Prostate gland (tissue), 1 donor: ENCODE measurements around the gene PPP1CB.

Experiments
- POLR2A ChIP-seq: fragments of 450-650 bp; IDR thresholded peaks from one replicate; pipeline ENCODE4 v1.6.1; 2016; ENCODE audit warnings: antibody characterized with exemption, mild to moderate bottlenecking
- POLR2AphosphoS5 ChIP-seq: sonication (generic); formaldehyde crosslinking; IDR thresholded peaks from one replicate; pipeline ENCODE4 v1.6.1; 2017; ENCODE audit warnings: antibody characterized with exemption

DNA sequence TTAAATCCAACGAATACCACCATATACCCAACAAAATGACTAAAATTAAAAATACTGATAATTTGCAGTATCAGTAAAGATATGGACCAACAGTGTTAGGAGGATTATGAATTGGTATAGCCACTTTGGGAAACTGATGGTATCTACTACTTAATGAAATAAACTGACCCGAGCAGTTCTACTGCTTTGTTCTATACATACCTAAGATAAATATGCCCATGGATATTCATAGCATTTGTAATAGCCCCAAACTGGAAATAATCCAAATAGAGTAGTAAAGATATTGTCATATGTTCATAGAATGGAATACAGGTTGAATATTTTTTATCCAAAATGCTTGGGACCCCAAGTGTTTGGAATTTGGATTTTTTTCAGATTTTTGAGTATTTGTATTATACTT, 20.7 kb downstream of the PPP1CB start:
- no peak for TF ChIP-seq POLR2AphosphoS5
- no peak for TF ChIP-seq POLR2A
